ENCODE measurements around the gene NCKAP5L.

NCKAP5L gene

GRCh38 chr12:49832836-49833421 lies 4.7 kb upstream of the NCKAP5L start:
- Histone ChIP-seq H3K27me3 (replicated peaks; ENCODE audit: control insufficient read depth, insufficient read depth, low read length) (no peaks in the 10 kb centered on the region), H3K36me3 (ENCODE audit: control insufficient read depth, insufficient read depth, low read length, severe bottlenecking) (peaks cover under 1% of the 10 kb centered on the region)

DNA sequence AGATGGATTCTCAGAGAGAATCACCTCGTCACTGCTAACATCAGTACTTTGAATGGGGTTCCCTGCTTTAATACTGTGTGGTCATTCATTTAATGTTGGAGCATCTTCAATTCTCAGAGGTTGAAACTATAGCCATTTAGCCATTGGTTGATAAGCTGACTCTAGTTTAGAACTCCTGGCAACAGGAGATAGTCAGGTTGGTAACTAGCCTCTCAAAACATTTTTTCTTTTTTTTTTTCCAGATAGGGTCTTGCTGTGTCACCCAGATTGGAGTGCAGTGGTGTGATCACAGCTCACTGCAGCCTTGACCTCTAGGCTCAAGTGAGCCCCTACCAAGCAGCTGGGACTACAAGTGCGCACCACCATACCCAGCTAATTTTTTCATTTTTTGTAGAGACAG lies 3.5 kb upstream of the NCKAP5L start:
- Histone ChIP-seq H3K36me3 (ENCODE audit: control insufficient read depth, insufficient read depth, low read length, severe bottlenecking) (no peaks in the 10 kb centered on the region), H3K27me3 (replicated peaks; ENCODE audit: control insufficient read depth, insufficient read depth, low read length) (no peaks in the 10 kb centered on the region), H3K9ac (ENCODE audit: low read length) (no peak overlapping the region), H3K4me1 (ENCODE audit: control insufficient read depth, insufficient read depth, low read length) (peaks cover 21% of the 10 kb centered on the region), H3K4me3 (ENCODE audit: low read length) (no peak overlapping the region), H3K9me3 (ENCODE audit: control insufficient read depth, low read length) (no peaks in the 10 kb centered on the region)
- DNase-seq (ENCODE audit: low read depth) = no peak

More at GRCh38 chr12:49832836-49833421, 4.7 kb upstream of the NCKAP5L start:
- no peak overlapping the region for H3K4me3 ChIP-seq (ENCODE audit: low read length)
- no peak overlapping the region for H3K9ac ChIP-seq (ENCODE audit: low read length)
- H3K9me3 ChIP-seq (ENCODE audit: control insufficient read depth, low read length) = no peaks in the 10 kb centered on the region
- peak; percentile 82 for DNase-seq (ENCODE audit: low read depth)
- H3K4me1 ChIP-seq (ENCODE audit: control insufficient read depth, insufficient read depth, low read length) = peaks cover 16% of the 10 kb centered on the region

DNA sequence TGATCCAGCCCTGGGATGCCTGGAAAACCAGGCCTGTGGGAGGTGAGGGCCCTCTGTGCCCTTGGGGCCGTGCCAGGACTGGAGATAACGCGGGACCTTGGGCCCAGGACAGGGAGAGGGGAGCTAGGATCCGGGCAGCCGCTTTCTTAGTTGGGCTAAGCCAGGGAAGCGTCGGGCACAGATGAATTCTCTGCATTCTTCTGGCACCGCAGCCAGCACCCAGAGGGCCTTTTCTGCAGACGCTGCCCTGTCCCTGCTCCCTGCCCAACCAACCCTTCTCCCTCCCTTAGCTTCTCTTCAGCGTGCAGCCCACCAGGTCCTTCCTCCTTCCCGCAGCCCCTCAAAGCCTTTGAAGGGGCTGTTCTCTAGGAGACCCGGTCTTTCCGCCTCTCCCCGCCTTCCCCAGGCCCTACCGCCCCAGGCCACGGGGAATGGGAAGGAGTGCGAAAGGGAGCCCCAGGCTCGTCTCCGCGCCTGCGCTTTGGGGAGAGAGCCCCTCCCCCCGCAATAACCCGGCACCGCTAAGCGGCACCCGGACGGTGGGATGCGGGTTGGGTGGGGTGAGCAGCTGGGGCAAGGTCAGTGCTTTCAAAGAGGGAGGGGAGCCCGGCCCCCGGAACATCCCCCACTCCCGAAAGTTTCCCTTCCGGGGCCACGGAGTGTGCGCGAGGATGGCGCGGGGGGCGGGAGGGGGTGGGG lies 663 bp downstream of the NCKAP5L start:
- peaks cover 50% of the 10 kb centered on the region for H3K4me1 ChIP-seq (ENCODE audit: control insufficient read depth, insufficient read depth, low read length)
- H3K27me3 ChIP-seq (replicated peaks; ENCODE audit: control insufficient read depth, insufficient read depth, low read length) = no peaks in the 10 kb centered on the region
- no peaks in the 10 kb centered on the region for H3K9me3 ChIP-seq (ENCODE audit: control insufficient read depth, low read length)
- peaks cover 5% of the 10 kb centered on the region for H3K36me3 ChIP-seq (ENCODE audit: control insufficient read depth, insufficient read depth, low read length, severe bottlenecking)
- H3K9ac ChIP-seq (ENCODE audit: low read length) = peak overlapping the region; percentile 96
- peak overlapping the region; percentile 88 for H3K4me3 ChIP-seq (ENCODE audit: low read length)
- peak; percentile 85 for DNase-seq (ENCODE audit: low read depth)

- Histone ChIP-seq H3K36me3 (ENCODE audit: control insufficient read depth, insufficient read depth, low read length, severe bottlenecking) (peaks cover 7% of the 10 kb centered on the region), H3K27me3 (replicated peaks; ENCODE audit: control insufficient read depth, insufficient read depth, low read length) (no peaks in the 10 kb centered on the region), H3K4me3 (ENCODE audit: low read length) (peak overlapping the region; percentile 88), H3K4me1 (ENCODE audit: control insufficient read depth, insufficient read depth, low read length) (peaks cover 48% of the 10 kb centered on the region), H3K9ac (ENCODE audit: low read length) (peak overlapping the region; percentile 96), H3K9me3 (ENCODE audit: control insufficient read depth, low read length) (no peaks in the 10 kb centered on the region)
- DNase-seq (ENCODE audit: low read depth) = no peak
Observed at GRCh38 chr12:49827051-49827400, 1.2 kb downstream of the NCKAP5L start.

GRCh38 chr12:49825971-49826421 lies 2.2 kb downstream of the NCKAP5L start:
- Histone ChIP-seq H3K4me3 (ENCODE audit: low read length) (peak overlapping the region; percentile 88), H3K9me3 (ENCODE audit: control insufficient read depth, low read length) (no peaks in the 10 kb centered on the region), H3K4me1 (ENCODE audit: control insufficient read depth, insufficient read depth, low read length) (peaks cover 53% of the 10 kb centered on the region), H3K9ac (ENCODE audit: low read length) (peak overlapping the region; percentile 96), H3K36me3 (ENCODE audit: control insufficient read depth, insufficient read depth, low read length, severe bottlenecking) (peaks cover 13% of the 10 kb centered on the region), H3K27me3 (replicated peaks; ENCODE audit: control insufficient read depth, insufficient read depth, low read length) (no peaks in the 10 kb centered on the region)
- peak; percentile 29 for DNase-seq (ENCODE audit: low read depth)

DNA sequence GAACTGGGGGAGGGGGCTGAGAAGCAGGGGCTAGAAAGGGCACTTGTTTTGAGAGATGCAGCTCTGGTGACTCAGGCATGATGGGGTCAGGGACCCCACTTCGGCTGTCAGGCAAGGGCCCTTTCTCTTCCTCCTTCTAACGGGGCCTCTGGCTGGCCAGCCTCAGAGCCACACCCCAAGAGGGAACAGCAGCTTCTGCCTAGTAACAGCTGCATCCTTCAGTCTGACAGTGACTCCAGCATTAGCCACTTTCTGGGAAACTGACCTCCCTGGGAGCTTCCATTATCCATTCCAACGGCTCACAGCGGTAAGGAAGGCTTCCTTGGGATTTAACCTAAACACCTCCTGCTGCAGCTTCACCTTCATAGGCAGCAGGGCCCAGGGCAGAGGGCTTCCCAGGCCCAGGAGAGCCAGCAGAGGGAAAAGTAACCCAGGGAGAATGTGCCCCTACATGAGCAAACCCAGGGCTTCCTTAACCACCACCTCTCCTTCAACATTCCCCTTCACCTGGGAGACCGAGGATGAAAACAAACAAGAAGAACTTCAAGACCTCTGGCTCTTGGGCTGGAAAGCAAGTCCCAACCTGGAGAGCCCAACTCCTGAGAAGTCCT lies 2.7 kb downstream of the NCKAP5L start:
- Histone ChIP-seq H3K27me3 (replicated peaks; ENCODE audit: control insufficient read depth, insufficient read depth, low read length) (no peaks in the 10 kb centered on the region), H3K9me3 (ENCODE audit: control insufficient read depth, low read length) (no peaks in the 10 kb centered on the region), H3K4me1 (ENCODE audit: control insufficient read depth, insufficient read depth, low read length) (peaks cover 57% of the 10 kb centered on the region), H3K9ac (ENCODE audit: low read length) (peak overlapping the region; percentile 76), H3K36me3 (ENCODE audit: control insufficient read depth, insufficient read depth, low read length, severe bottlenecking) (peaks cover 13% of the 10 kb centered on the region), H3K4me3 (ENCODE audit: low read length) (peak overlapping the region; percentile 75)
- peak; percentile 58 for DNase-seq (ENCODE audit: low read depth)

GRCh38 chr12:49824895-49825294 lies 3.3 kb downstream of the NCKAP5L start:
- peaks cover 57% of the 10 kb centered on the region for H3K4me1 ChIP-seq (ENCODE audit: control insufficient read depth, insufficient read depth, low read length)
- H3K36me3 ChIP-seq (ENCODE audit: control insufficient read depth, insufficient read depth, low read length, severe bottlenecking) = peaks cover 13% of the 10 kb centered on the region
- peak; percentile 41 for DNase-seq (ENCODE audit: low read depth)
- peak overlapping the region; percentile 75 for H3K4me3 ChIP-seq (ENCODE audit: low read length)
- H3K9me3 ChIP-seq (ENCODE audit: control insufficient read depth, low read length) = no peaks in the 10 kb centered on the region
- peak overlapping the region; percentile 76 for H3K9ac ChIP-seq (ENCODE audit: low read length)
- no peaks in the 10 kb centered on the region for H3K27me3 ChIP-seq (replicated peaks; ENCODE audit: control insufficient read depth, insufficient read depth, low read length)

GRCh38 chr12:49824416-49824815 lies 3.8 kb downstream of the NCKAP5L start:
- Histone ChIP-seq H3K9me3 (ENCODE audit: control insufficient read depth, low read length) (no peaks in the 10 kb centered on the region), H3K4me1 (ENCODE audit: control insufficient read depth, insufficient read depth, low read length) (peaks cover 57% of the 10 kb centered on the region), H3K4me3 (ENCODE audit: low read length) (peak overlapping the region; percentile 75), H3K36me3 (ENCODE audit: control insufficient read depth, insufficient read depth, low read length, severe bottlenecking) (peaks cover 13% of the 10 kb centered on the region), H3K9ac (ENCODE audit: low read length) (peak overlapping the region; percentile 76), H3K27me3 (replicated peaks; ENCODE audit: control insufficient read depth, insufficient read depth, low read length) (no peaks in the 10 kb centered on the region)
- DNase-seq (ENCODE audit: low read depth) = no peak

GRCh38 chr12:49823951-49824350 lies 4.3 kb downstream of the NCKAP5L start:
- H3K4me3 ChIP-seq (ENCODE audit: low read length) = no peak overlapping the region
- H3K9me3 ChIP-seq (ENCODE audit: control insufficient read depth, low read length) = no peaks in the 10 kb centered on the region
- no peak for DNase-seq (ENCODE audit: low read depth)
- H3K27me3 ChIP-seq (replicated peaks; ENCODE audit: control insufficient read depth, insufficient read depth, low read length) = no peaks in the 10 kb centered on the region
- H3K9ac ChIP-seq (ENCODE audit: low read length) = peak overlapping the region; percentile 76
- peaks cover 53% of the 10 kb centered on the region for H3K4me1 ChIP-seq (ENCODE audit: control insufficient read depth, insufficient read depth, low read length)
- peaks cover 13% of the 10 kb centered on the region for H3K36me3 ChIP-seq (ENCODE audit: control insufficient read depth, insufficient read depth, low read length, severe bottlenecking)

GRCh38 chr12:49823350-49823749 lies 4.9 kb downstream of the NCKAP5L start:
- no peaks in the 10 kb centered on the region for H3K9me3 ChIP-seq (ENCODE audit: control insufficient read depth, low read length)
- H3K4me3 ChIP-seq (ENCODE audit: low read length) = no peak overlapping the region
- H3K27me3 ChIP-seq (replicated peaks; ENCODE audit: control insufficient read depth, insufficient read depth, low read length) = no peaks in the 10 kb centered on the region
- DNase-seq (ENCODE audit: low read depth) = no peak
- peaks cover 13% of the 10 kb centered on the region for H3K36me3 ChIP-seq (ENCODE audit: control insufficient read depth, insufficient read depth, low read length, severe bottlenecking)
- peaks cover 49% of the 10 kb centered on the region for H3K4me1 ChIP-seq (ENCODE audit: control insufficient read depth, insufficient read depth, low read length)
- peak overlapping the region; percentile 55 for H3K9ac ChIP-seq (ENCODE audit: low read length)

GRCh38 chr12:49821373-49822287 lies 6.6 kb downstream of the NCKAP5L start:
- no peak for DNase-seq (ENCODE audit: low read depth)
- Histone ChIP-seq H3K9ac (ENCODE audit: low read length) (no peak overlapping the region), H3K36me3 (ENCODE audit: control insufficient read depth, insufficient read depth, low read length, severe bottlenecking) (peaks cover 13% of the 10 kb centered on the region)

More at GRCh38 chr12:49821373-49822287, 6.6 kb downstream of the NCKAP5L start:
- H3K27me3 ChIP-seq (replicated peaks; ENCODE audit: control insufficient read depth, insufficient read depth, low read length) = no peaks in the 10 kb centered on the region
- H3K4me3 ChIP-seq (ENCODE audit: low read length) = no peak overlapping the region
- peaks cover 43% of the 10 kb centered on the region for H3K4me1 ChIP-seq (ENCODE audit: control insufficient read depth, insufficient read depth, low read length)
- no peaks in the 10 kb centered on the region for H3K9me3 ChIP-seq (ENCODE audit: control insufficient read depth, low read length)

Data from adipocyte (in vitro differentiated cells).